Spleen (tissue), 10 donors: Measurements from ENCODE around the gene CAPRIN2. TPM values are rescaled to one million over a fixed set of nuclear protein-coding genes. Genes with fewer than 3 reads are reported as not detected.

Source experiments
- polyA plus RNA-seq, 3 donors: library from polyadenylated mRNA; stranded (reverse); fragments of 200-250 nt; gene quantifications; one replicate each; pipeline ENCODE4 v1.2.1, GENCODE V29; 2013
- total RNA-seq, 7 donors: library from RNA; depleted of rRNA in 3 of 7; stranded (reverse); fragments of >200 nt in 3 of 7; fragmentation: NEBNext Ultra II Directional in 4 of 7; extraction: Animal tissue kit (Norgen Biotek cat#: 25700) in 4 of 7; gene quantifications; one replicate each; pipeline versions ENCODE4 v1.1.0 to v1.2.1, GENCODE V29; 2016 to 2021
- donor health status: healthy with polysubstance abuse.
- donor health status: DM: no; HTN: no; CAD: no; lungs with moderate emphysema.
- donor health status: DM: no; HTN: no; CAD: no.
- donor health status: Bipolar disorder and iron deficiency.
- donor health status: healthy.
- donor health status: DM: no; HTN: no; CAD: no.
- donor health status: DM: yes; HTN: yes; CAD: no.

The CAPRIN2 gene
- total and polyA plus RNA-seq, 10 donors, result 11.4 to 54.5 (median 25.5) TPM

Other genes starting within 250 kb of the CAPRIN2 start
- gene IPO8, start 59.1 kb downstream of the CAPRIN2 start, total RNA-seq, result 10 to 100 TPM; 44.5 to 68.2 (median 52.6) TPM
- gene IPO8, start 59.1 kb downstream of the CAPRIN2 start, polyA plus RNA-seq, result 10 to 100 TPM in 2 of 3 donors, 1 to 10 TPM in 1; 8.5 to 15.4 (median 10.2) TPM
- gene TSPAN11, start 171.8 kb upstream of the CAPRIN2 start, total RNA-seq, result 1 to 10 TPM in 6 of 7 donors, under 1 TPM in 1; 0.26 to 4.1 (median 2.0) TPM
- gene TSPAN11, start 171.8 kb upstream of the CAPRIN2 start, polyA plus RNA-seq, result 1 to 10 TPM in 1 of 3 donors, under 1 TPM in 2; 0.67 to 1.0 (median 0.93) TPM